NCI-H524 (cell line): Measurements from ENCODE around the gene FN1.

Experiments
- DNase-seq, 2 experiments: peaks; one replicate each; lab custom pipeline; 2025; lab: John Stamatoyannopoulos, UW

FN1 gene

GRCh38 chr2:215383652-215384279, 52.1 kb downstream of the FN1 start:
- no peak for DNase-seq

- DNase-seq = no peak
Measured at GRCh38 chr2:215382480-215382879, 53.4 kb downstream of the FN1 start.

GRCh38 chr2:215382011-215382410, 53.9 kb downstream of the FN1 start:
- DNase-seq = no peak

- no peak for DNase-seq
Measured at GRCh38 chr2:215380699-215381098, 55.2 kb downstream of the FN1 start.

GRCh38 chr2:215379948-215380347, 55.9 kb downstream of the FN1 start:
- DNase-seq = no peak

- DNase-seq = no peak
Measured at GRCh38 chr2:215379039-215379438, 56.8 kb downstream of the FN1 start.

- no peak for DNase-seq
Measured at GRCh38 chr2:215378045-215378444, 57.8 kb downstream of the FN1 start.

- DNase-seq = no peak
Measured at GRCh38 chr2:215377283-215377682, 58.6 kb downstream of the FN1 start.

- DNase-seq = no peak
Measured at GRCh38 chr2:215376103-215376780, 59.6 kb downstream of the FN1 start.

GRCh38 chr2:215375467-215375830, 60.4 kb downstream of the FN1 start:
- DNase-seq = no peak

GRCh38 chr2:215374642-215375466, 61.0 kb downstream of the FN1 start:
- no peak for DNase-seq

- no peak for DNase-seq
Measured at GRCh38 chr2:215374002-215374401, 61.9 kb downstream of the FN1 start.

GRCh38 chr2:215372968-215373649, 62.8 kb downstream of the FN1 start:
- DNase-seq = no peak

- no peak for DNase-seq
Measured at GRCh38 chr2:215371915-215372897, 63.7 kb downstream of the FN1 start.

- DNase-seq = no peak
Measured at GRCh38 chr2:215370112-215370965, 65.5 kb downstream of the FN1 start.

GRCh38 chr2:215369181-215369760, 66.6 kb downstream of the FN1 start:
- DNase-seq = peak in 1 of 2 experiments; percentile 40

GRCh38 chr2:215368493-215368809, 67.4 kb downstream of the FN1 start:
- no peak for DNase-seq

GRCh38 chr2:215367662-215368492, 68.0 kb downstream of the FN1 start:
- no peak for DNase-seq

GRCh38 chr2:215366440-215367032, 69.3 kb downstream of the FN1 start:
- no peak for DNase-seq
